Mesenchymal stem cell (in vitro differentiated cells and primary cell): ENCODE results near the gene NAT9.

Experiments
- DNase-seq: peaks from one replicate; pipeline ENCODE4 v3.0.0-alpha.2; 2013
- H2AFZ ChIP-seq: one replicate; pipeline ENCODE4 v1.6.1; 2013; ENCODE audit warnings: low read depth, mild to moderate bottlenecking, control low read depth, inconsistent platforms, low read length, moderate library complexity
- H2AK5ac ChIP-seq: 2 replicates; pipeline ENCODE4 v1.6.1; 2013; ENCODE audit warnings: low read length, moderate library complexity, mild to moderate bottlenecking, inconsistent platforms; ENCODE audit not compliant: severe bottlenecking
- H2BK120ac ChIP-seq: one replicate; pipeline ENCODE4 v1.6.1; 2013; ENCODE audit warnings: low read depth, mild to moderate bottlenecking, inconsistent platforms, low read length, moderate library complexity
- H2BK12ac ChIP-seq, 2 experiments: one replicate each; pipeline ENCODE4 v1.6.1; 2013; ENCODE audit warnings: inconsistent platforms in 2 of 2, low read length in 2 of 2, mild to moderate bottlenecking in 2 of 2, moderate library complexity in 2 of 2, control low read depth in 1 of 2
- H2BK15ac ChIP-seq: one replicate; pipeline ENCODE4 v1.6.1; 2013; ENCODE audit warnings: mild to moderate bottlenecking, low read depth, inconsistent platforms; ENCODE audit not compliant: poor library complexity, severe bottlenecking
- H2BK5ac ChIP-seq: 2 replicates; pipeline ENCODE4 v1.6.1; 2013; ENCODE audit warnings: low read depth, mild to moderate bottlenecking, low read length, control low read depth, inconsistent platforms; ENCODE audit not compliant: poor library complexity, severe bottlenecking
- H3K14ac ChIP-seq, 2 experiments: one replicate each; pipeline ENCODE4 v1.6.1; 2013; ENCODE audit warnings: inconsistent platforms in 2 of 2, low read length in 2 of 2, control low read depth in 1 of 2, mild to moderate bottlenecking in 1 of 2, moderate library complexity in 1 of 2
- H3K18ac ChIP-seq, 2 experiments: one replicate each; pipeline ENCODE4 v1.6.1; 2013; ENCODE audit warnings: inconsistent platforms in 2 of 2, low read length in 2 of 2, control low read depth in 1 of 2, low read depth in 1 of 2, mild to moderate bottlenecking in 1 of 2
- H3K23ac ChIP-seq, 2 experiments: one replicate each; pipeline ENCODE4 v1.6.1; 2013; ENCODE audit warnings: inconsistent platforms in 2 of 2, low read length in 2 of 2, mild to moderate bottlenecking in 2 of 2, moderate library complexity in 2 of 2, control low read depth in 1 of 2
- H3K27ac ChIP-seq: 2 replicates; pipeline ENCODE4 v1.5.1; 2013; ENCODE audit warnings: mild to moderate bottlenecking, moderate library complexity, low read length, control low read depth, inconsistent platforms; ENCODE audit not compliant: poor library complexity, severe bottlenecking
- H3K27me3 ChIP-seq, 2 experiments: 2 replicates each; pipeline versions ENCODE4 v1.6.1 to v1.7.0; 2013; ENCODE audit warnings: low read length in 2 of 2, mild to moderate bottlenecking in 2 of 2, moderate library complexity in 2 of 2, control low read depth in 1 of 2, inconsistent platforms in 1 of 2; ENCODE audit not compliant: control insufficient read depth in 1 of 2, insufficient read depth in 1 of 2
- H3K36me3 ChIP-seq, 2 experiments: 2 replicates each; pipeline versions ENCODE4 v1.6.1 to v1.7.0; 2013; ENCODE audit warnings: low read length in 2 of 2, control low read depth in 1 of 2, inconsistent platforms in 1 of 2, low read depth in 1 of 2, mild to moderate bottlenecking in 1 of 2; ENCODE audit not compliant: insufficient read depth in 2 of 2, control insufficient read depth in 1 of 2
- H3K4ac ChIP-seq, 2 experiments: one replicate each; pipeline ENCODE4 v1.6.1; 2013; ENCODE audit warnings: inconsistent platforms in 2 of 2, low read length in 2 of 2, mild to moderate bottlenecking in 2 of 2, moderate library complexity in 2 of 2, control low read depth in 1 of 2, low read depth in 1 of 2
- H3K4me1 ChIP-seq: 2 replicates; pipeline ENCODE4 v1.6.1; 2013; ENCODE audit warnings: low read depth, low read length, control low read depth; ENCODE audit not compliant: control insufficient read depth, insufficient read depth
- H3K4me2 ChIP-seq: 2 replicates; pipeline ENCODE4 v1.6.1; 2013; ENCODE audit warnings: low read length, mild to moderate bottlenecking, inconsistent platforms; ENCODE audit not compliant: poor library complexity, severe bottlenecking
- H3K4me3 ChIP-seq, 2 experiments: 2 replicates each; pipeline versions ENCODE4 v1.5.1 to v1.7.0; 2013; ENCODE audit warnings: low read length in 2 of 2, mild to moderate bottlenecking in 2 of 2, control low read depth in 1 of 2, low read depth in 1 of 2; ENCODE audit not compliant: insufficient read depth in 1 of 2
- H3K79me1 ChIP-seq: replicated peaks from 2 replicates; pipeline ENCODE4 v1.6.1; 2013; ENCODE audit warnings: mild to moderate bottlenecking, control low read depth, low read length, inconsistent platforms; ENCODE audit not compliant: poor library complexity, severe bottlenecking
- H3K9ac ChIP-seq: 2 replicates; pipeline ENCODE4 v1.7.0; 2013; ENCODE audit warnings: mild to moderate bottlenecking, low read length, moderate library complexity
- H3K9me3 ChIP-seq: 2 replicates; pipeline ENCODE4 v1.7.0; 2013; ENCODE audit warnings: mild to moderate bottlenecking, low read length; ENCODE audit not compliant: control insufficient read depth
- H4K8ac ChIP-seq: one replicate; pipeline ENCODE4 v1.6.1; 2013; ENCODE audit warnings: inconsistent platforms, mild to moderate bottlenecking, low read length, moderate library complexity
- H4K91ac ChIP-seq: one replicate; pipeline ENCODE4 v1.6.1; 2013; ENCODE audit warnings: mild to moderate bottlenecking, low read length, inconsistent platforms
- WGBS: methylation state at CpG from one replicate; pipeline ENCODE4 v1.1.7; 2013; ENCODE audit warnings: mixed read lengths; 5-methylcytosine and 5-hydroxymethylcytosine counted together

The NAT9 gene

GRCh38 chr17:74822335-74822938 lies 46.3 kb upstream of the NAT9 start:
- Histone ChIP-seq H2AK5ac (no peak overlapping the region), H3K4me1 (peaks cover 4% of the 10 kb centered on the region), H2BK5ac (no peak overlapping the region), H3K23ac (no peak overlapping the region), H3K4ac (no peak overlapping the region), H3K27ac (no peak overlapping the region), H3K79me1 (no peaks in the 10 kb centered on the region), H3K18ac (no peak overlapping the region), H2BK120ac (no peak overlapping the region), H4K8ac (no peak overlapping the region), H3K36me3 (peaks cover 32 to 72% of the 10 kb centered on the region in 2 experiments), H3K9ac (no peak overlapping the region), H2BK15ac (no peak overlapping the region), H3K9me3 (no peaks in the 10 kb centered on the region), H2AFZ (no peak overlapping the region), H3K4me3 (no peak overlapping the region), H3K27me3 (no peaks in the 10 kb centered on the region), H4K91ac (no peak overlapping the region), H3K4me2 (no peak overlapping the region), H2BK12ac (no peak overlapping the region), H3K14ac (no peak overlapping the region)
- DNase-seq, result no peak
- 94% methylated on average over 15 of the region's 15 CpGs for WGBS

- H3K4me3 ChIP-seq, result no peak overlapping the region
- H3K4me1 ChIP-seq, result peaks cover 4% of the 10 kb centered on the region
- no peak overlapping the region for H3K23ac ChIP-seq
- H3K27me3 ChIP-seq, result no peaks in the 10 kb centered on the region
- no peak overlapping the region for H2BK5ac ChIP-seq
- H3K36me3 ChIP-seq, result peaks cover 37 to 77% of the 10 kb centered on the region in 2 experiments
- H4K91ac ChIP-seq, result no peak overlapping the region
- H2BK120ac ChIP-seq, result no peak overlapping the region
- no peak overlapping the region for H3K27ac ChIP-seq
- no peak overlapping the region for H2BK12ac ChIP-seq
- H3K9ac ChIP-seq, result no peak overlapping the region
- no peak overlapping the region for H3K14ac ChIP-seq
- no peak overlapping the region for H2BK15ac ChIP-seq
- no peak overlapping the region for H2AFZ ChIP-seq
- no peak overlapping the region for H4K8ac ChIP-seq
- WGBS, result 94% methylated on average over 13 of the region's 13 CpGs
- no peak overlapping the region for H3K18ac ChIP-seq
- no peaks in the 10 kb centered on the region for H3K79me1 ChIP-seq
- no peak overlapping the region for H3K4ac ChIP-seq
- H3K9me3 ChIP-seq, result no peaks in the 10 kb centered on the region
- H3K4me2 ChIP-seq, result no peak overlapping the region
- H2AK5ac ChIP-seq, result no peak overlapping the region
- DNase-seq, result no peak
These were observed 45.6 kb upstream of the NAT9 start for GRCh38 chr17:74821655-74822334.

GRCh38 chr17:74819801-74820436 lies 43.8 kb upstream of the NAT9 start:
- Histone ChIP-seq H3K79me1 (no peaks in the 10 kb centered on the region), H2BK5ac (no peak overlapping the region), H3K36me3 (peaks cover 29 to 68% of the 10 kb centered on the region in 2 experiments), H3K27me3 (no peaks in the 10 kb centered on the region), H2BK120ac (no peak overlapping the region), H2BK12ac (no peak overlapping the region), H3K4me1 (peaks cover 4% of the 10 kb centered on the region), H4K8ac (no peak overlapping the region), H4K91ac (no peak overlapping the region), H3K4me3 (no peak overlapping the region), H2BK15ac (no peak overlapping the region), H3K23ac (no peak overlapping the region), H3K14ac (no peak overlapping the region), H3K4ac (no peak overlapping the region), H2AFZ (no peak overlapping the region), H3K9ac (no peak overlapping the region), H3K18ac (no peak overlapping the region), H2AK5ac (no peak overlapping the region), H3K4me2 (no peak overlapping the region), H3K27ac (no peak overlapping the region), H3K9me3 (no peaks in the 10 kb centered on the region)
- DNase-seq, result no peak
- WGBS, result 98% methylated on average over 15 of the region's 16 CpGs

GRCh38 chr17:74818291-74818938 lies 42.3 kb upstream of the NAT9 start:
- no peak overlapping the region for H3K9ac ChIP-seq
- no peak overlapping the region for H4K8ac ChIP-seq
- H2AFZ ChIP-seq, result no peak overlapping the region
- no peak overlapping the region for H2BK120ac ChIP-seq
- H3K4me2 ChIP-seq, result no peak overlapping the region
- H3K79me1 ChIP-seq, result no peaks in the 10 kb centered on the region
- no peak overlapping the region for H3K23ac ChIP-seq
- H3K36me3 ChIP-seq, result peaks cover 26 to 57% of the 10 kb centered on the region in 2 experiments
- H2BK15ac ChIP-seq, result no peak overlapping the region
- no peak overlapping the region for H3K4me3 ChIP-seq
- H4K91ac ChIP-seq, result no peak overlapping the region
- H2BK12ac ChIP-seq, result no peak overlapping the region
- no peaks in the 10 kb centered on the region for H3K9me3 ChIP-seq
- no peak for DNase-seq
- H2BK5ac ChIP-seq, result no peak overlapping the region
- no peak overlapping the region for H3K4ac ChIP-seq
- H3K27ac ChIP-seq, result no peak overlapping the region
- peaks cover 4% of the 10 kb centered on the region for H3K4me1 ChIP-seq
- WGBS, result 91% methylated on average over 16 of the region's 16 CpGs
- no peak overlapping the region for H3K18ac ChIP-seq
- H2AK5ac ChIP-seq, result no peak overlapping the region
- no peak overlapping the region for H3K14ac ChIP-seq
- H3K27me3 ChIP-seq, result no peaks in the 10 kb centered on the region
